ENCODE measurements around the gene ACADL. TPM values are rescaled to one million over a fixed set of nuclear protein-coding genes. Genes with fewer than 3 reads are reported as not detected.
A peak's percentile ranks its signal among the peaks of the same experiment; 100 is the strongest.

Gene ACADL
- total and polyA plus RNA-seq, 2 experiments from 2014 or later, result 0.37 TPM; not detected in 1

DNA sequence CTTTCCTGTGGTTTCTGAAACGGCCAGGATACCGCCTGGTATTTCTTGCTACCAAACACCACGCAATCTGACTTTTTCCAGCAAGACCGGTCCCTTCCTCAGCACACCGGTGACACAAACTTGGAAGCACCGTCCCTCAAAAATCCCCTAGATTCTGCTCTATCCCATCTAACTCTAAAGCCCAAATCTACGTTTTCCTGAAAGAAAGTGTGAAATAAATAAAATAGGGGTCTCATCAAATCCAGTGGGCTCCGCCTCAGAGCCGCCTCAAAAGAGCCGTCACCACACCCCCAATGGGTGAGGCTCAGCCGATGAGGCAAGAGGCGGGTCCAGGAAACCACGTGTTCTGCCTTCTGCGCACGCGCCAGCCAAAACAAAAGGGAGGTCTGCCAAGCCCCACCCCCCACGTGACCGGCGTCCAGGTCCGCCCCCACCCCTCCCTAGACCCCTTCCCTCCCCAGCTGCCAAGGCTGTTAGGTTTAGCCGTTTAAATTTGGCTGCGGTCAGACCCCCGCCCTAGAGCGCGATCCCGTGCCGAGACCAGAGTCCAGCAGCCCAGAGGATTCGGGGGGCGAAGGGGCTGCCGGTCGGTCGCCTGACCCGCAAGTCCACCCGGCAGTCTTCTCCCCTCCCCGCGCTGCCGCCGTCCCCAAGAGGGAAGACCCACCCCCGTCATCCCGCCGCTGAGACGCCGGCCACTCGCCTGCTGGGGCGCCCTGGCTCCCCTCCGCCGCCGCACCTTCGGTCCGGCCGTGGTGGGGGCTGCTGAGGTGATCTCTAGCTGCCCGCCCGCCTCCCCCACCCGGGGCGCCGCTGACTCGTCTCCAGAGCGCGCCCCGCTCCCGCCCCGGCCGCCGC, 54.6 kb downstream of the ACADL start:
- peak overlapping the region; percentile 99 for H3K27ac Mint-ChIP-seq
- no peaks in the 10 kb centered on the region for H3K36me3 Mint-ChIP-seq (ENCODE audit: low read depth)
- Histone ChIP-seq H3K4me3 (peak overlapping the region; percentile 70), H4K20me1 (replicated peaks; ENCODE audit: insufficient read depth) (no peaks in the 10 kb centered on the region), H3K4me2 (peak overlapping the region; percentile 81), H2AFZ (no peak overlapping the region), H3K36me3 (ENCODE audit: insufficient read depth) (no peaks in the 10 kb centered on the region), H3K79me2 (replicated peaks; ENCODE audit: insufficient read depth) (peaks cover 45% of the 10 kb centered on the region), H3K9me2 (ENCODE audit: insufficient read depth) (no peaks in the 10 kb centered on the region), H3K4me1 (ENCODE audit: insufficient read depth) (peaks cover 12% of the 10 kb centered on the region), H3K27ac (ENCODE audit: low read depth) (peak overlapping the region; percentile 96), H3K27me3 (ENCODE audit: insufficient read depth) (no peaks in the 10 kb centered on the region), H3F3A (replicated peaks; ENCODE audit: low read depth) (0 out of 2 replicates have a peak, but pooled peaks cover 4% of the 10 kb centered on the region)
- H3K4me1 Mint-ChIP-seq, result peaks cover 20% of the 10 kb centered on the region
- no peak for TF ChIP-seq EZH2 (IDR thresholded peaks at IDR 0.05; ENCODE audit: low read depth, unreplicated experiment)
- peak; percentile 58 for TF ChIP-seq POLR2AphosphoS5 (IDR thresholded peaks at IDR 0.05; ENCODE audit: low read depth)
- no peak for TF ChIP-seq NANOG (IDR thresholded peaks at IDR 0.05; ENCODE audit: borderline replicate concordance)
- H3K27me3 Mint-ChIP-seq (ENCODE audit: insufficient read depth, low read depth, poor library complexity), result peaks cover 8% of the 10 kb centered on the region
- peak; percentile 97 for DNase-seq (ENCODE audit: low spot score)
- H3K9me3 Mint-ChIP-seq, result no peaks in the 10 kb centered on the region
- peak overlapping the region; percentile 95 for H3K4me3 Mint-ChIP-seq
- ATAC-seq, result peak; percentile 81

DNA sequence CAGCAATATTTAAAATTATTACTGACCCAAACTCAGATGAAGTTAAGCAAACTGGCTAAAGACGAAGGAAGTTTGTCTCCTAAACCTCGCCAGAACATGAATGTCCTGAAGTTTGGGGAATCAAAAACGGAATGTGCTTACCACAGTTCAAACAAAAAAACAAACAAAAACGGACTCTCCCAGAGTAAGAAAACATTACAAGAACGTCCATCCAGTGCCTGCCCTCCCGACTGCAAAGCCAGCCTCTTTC, 55.1 kb downstream of the ACADL start:
- Histone ChIP-seq H3K79me2 (replicated peaks; ENCODE audit: insufficient read depth) (peaks cover 47% of the 10 kb centered on the region), H3K36me3 (ENCODE audit: insufficient read depth) (no peaks in the 10 kb centered on the region), H2AFZ (no peak overlapping the region), H3K27me3 (ENCODE audit: insufficient read depth) (no peaks in the 10 kb centered on the region), H3K4me2 (peak overlapping the region; percentile 81), H3K9me2 (ENCODE audit: insufficient read depth) (no peaks in the 10 kb centered on the region), H3F3A (replicated peaks; ENCODE audit: low read depth) (0 out of 2 replicates have a peak, but pooled peaks cover 4% of the 10 kb centered on the region), H4K20me1 (replicated peaks; ENCODE audit: insufficient read depth) (no peaks in the 10 kb centered on the region), H3K4me1 (ENCODE audit: insufficient read depth) (peaks cover 12% of the 10 kb centered on the region), H3K27ac (ENCODE audit: low read depth) (peak overlapping the region; percentile 96), H3K4me3 (peak overlapping the region; percentile 70)
- H3K4me3 Mint-ChIP-seq, result peak overlapping the region; percentile 95
- ATAC-seq (no peak), DNase-seq (ENCODE audit: low spot score) (no peak)
- H3K36me3 Mint-ChIP-seq (ENCODE audit: low read depth), result no peaks in the 10 kb centered on the region
- H3K27me3 Mint-ChIP-seq (ENCODE audit: insufficient read depth, low read depth, poor library complexity), result peaks cover 8% of the 10 kb centered on the region
- H3K9me3 Mint-ChIP-seq, result no peaks in the 10 kb centered on the region
- peak overlapping the region; percentile 99 for H3K27ac Mint-ChIP-seq
- H3K4me1 Mint-ChIP-seq, result peaks cover 20% of the 10 kb centered on the region
- no peak for TF ChIP-seq REST (IDR thresholded peaks at IDR 0.05; ENCODE audit: unreplicated experiment)
- TF ChIP-seq EZH2 (IDR thresholded peaks at IDR 0.05; ENCODE audit: low read depth, unreplicated experiment), result no peak
- TF ChIP-seq, protein P1, sequence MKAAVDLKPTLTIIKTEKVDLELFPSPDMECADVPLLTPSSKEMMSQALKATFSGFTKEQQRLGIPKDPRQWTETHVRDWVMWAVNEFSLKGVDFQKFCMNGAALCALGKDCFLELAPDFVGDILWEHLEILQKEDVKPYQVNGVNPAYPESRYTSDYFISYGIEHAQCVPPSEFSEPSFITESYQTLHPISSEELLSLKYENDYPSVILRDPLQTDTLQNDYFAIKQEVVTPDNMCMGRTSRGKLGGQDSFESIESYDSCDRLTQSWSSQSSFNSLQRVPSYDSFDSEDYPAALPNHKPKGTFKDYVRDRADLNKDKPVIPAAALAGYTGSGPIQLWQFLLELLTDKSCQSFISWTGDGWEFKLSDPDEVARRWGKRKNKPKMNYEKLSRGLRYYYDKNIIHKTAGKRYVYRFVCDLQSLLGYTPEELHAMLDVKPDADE (IDR thresholded peaks at IDR 0.05), result no peak
- TF ChIP-seq, protein P2, sequence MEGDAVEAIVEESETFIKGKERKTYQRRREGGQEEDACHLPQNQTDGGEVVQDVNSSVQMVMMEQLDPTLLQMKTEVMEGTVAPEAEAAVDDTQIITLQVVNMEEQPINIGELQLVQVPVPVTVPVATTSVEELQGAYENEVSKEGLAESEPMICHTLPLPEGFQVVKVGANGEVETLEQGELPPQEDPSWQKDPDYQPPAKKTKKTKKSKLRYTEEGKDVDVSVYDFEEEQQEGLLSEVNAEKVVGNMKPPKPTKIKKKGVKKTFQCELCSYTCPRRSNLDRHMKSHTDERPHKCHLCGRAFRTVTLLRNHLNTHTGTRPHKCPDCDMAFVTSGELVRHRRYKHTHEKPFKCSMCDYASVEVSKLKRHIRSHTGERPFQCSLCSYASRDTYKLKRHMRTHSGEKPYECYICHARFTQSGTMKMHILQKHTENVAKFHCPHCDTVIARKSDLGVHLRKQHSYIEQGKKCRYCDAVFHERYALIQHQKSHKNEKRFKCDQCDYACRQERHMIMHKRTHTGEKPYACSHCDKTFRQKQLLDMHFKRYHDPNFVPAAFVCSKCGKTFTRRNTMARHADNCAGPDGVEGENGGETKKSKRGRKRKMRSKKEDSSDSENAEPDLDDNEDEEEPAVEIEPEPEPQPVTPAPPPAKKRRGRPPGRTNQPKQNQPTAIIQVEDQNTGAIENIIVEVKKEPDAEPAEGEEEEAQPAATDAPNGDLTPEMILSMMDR (conservative IDR thresholded peaks at IDR 0.05; ENCODE audit: low read depth in 2 of 2), result no peak
- no peak for TF ChIP-seq NANOG (IDR thresholded peaks at IDR 0.05; ENCODE audit: borderline replicate concordance)
- TF ChIP-seq, protein P3, sequence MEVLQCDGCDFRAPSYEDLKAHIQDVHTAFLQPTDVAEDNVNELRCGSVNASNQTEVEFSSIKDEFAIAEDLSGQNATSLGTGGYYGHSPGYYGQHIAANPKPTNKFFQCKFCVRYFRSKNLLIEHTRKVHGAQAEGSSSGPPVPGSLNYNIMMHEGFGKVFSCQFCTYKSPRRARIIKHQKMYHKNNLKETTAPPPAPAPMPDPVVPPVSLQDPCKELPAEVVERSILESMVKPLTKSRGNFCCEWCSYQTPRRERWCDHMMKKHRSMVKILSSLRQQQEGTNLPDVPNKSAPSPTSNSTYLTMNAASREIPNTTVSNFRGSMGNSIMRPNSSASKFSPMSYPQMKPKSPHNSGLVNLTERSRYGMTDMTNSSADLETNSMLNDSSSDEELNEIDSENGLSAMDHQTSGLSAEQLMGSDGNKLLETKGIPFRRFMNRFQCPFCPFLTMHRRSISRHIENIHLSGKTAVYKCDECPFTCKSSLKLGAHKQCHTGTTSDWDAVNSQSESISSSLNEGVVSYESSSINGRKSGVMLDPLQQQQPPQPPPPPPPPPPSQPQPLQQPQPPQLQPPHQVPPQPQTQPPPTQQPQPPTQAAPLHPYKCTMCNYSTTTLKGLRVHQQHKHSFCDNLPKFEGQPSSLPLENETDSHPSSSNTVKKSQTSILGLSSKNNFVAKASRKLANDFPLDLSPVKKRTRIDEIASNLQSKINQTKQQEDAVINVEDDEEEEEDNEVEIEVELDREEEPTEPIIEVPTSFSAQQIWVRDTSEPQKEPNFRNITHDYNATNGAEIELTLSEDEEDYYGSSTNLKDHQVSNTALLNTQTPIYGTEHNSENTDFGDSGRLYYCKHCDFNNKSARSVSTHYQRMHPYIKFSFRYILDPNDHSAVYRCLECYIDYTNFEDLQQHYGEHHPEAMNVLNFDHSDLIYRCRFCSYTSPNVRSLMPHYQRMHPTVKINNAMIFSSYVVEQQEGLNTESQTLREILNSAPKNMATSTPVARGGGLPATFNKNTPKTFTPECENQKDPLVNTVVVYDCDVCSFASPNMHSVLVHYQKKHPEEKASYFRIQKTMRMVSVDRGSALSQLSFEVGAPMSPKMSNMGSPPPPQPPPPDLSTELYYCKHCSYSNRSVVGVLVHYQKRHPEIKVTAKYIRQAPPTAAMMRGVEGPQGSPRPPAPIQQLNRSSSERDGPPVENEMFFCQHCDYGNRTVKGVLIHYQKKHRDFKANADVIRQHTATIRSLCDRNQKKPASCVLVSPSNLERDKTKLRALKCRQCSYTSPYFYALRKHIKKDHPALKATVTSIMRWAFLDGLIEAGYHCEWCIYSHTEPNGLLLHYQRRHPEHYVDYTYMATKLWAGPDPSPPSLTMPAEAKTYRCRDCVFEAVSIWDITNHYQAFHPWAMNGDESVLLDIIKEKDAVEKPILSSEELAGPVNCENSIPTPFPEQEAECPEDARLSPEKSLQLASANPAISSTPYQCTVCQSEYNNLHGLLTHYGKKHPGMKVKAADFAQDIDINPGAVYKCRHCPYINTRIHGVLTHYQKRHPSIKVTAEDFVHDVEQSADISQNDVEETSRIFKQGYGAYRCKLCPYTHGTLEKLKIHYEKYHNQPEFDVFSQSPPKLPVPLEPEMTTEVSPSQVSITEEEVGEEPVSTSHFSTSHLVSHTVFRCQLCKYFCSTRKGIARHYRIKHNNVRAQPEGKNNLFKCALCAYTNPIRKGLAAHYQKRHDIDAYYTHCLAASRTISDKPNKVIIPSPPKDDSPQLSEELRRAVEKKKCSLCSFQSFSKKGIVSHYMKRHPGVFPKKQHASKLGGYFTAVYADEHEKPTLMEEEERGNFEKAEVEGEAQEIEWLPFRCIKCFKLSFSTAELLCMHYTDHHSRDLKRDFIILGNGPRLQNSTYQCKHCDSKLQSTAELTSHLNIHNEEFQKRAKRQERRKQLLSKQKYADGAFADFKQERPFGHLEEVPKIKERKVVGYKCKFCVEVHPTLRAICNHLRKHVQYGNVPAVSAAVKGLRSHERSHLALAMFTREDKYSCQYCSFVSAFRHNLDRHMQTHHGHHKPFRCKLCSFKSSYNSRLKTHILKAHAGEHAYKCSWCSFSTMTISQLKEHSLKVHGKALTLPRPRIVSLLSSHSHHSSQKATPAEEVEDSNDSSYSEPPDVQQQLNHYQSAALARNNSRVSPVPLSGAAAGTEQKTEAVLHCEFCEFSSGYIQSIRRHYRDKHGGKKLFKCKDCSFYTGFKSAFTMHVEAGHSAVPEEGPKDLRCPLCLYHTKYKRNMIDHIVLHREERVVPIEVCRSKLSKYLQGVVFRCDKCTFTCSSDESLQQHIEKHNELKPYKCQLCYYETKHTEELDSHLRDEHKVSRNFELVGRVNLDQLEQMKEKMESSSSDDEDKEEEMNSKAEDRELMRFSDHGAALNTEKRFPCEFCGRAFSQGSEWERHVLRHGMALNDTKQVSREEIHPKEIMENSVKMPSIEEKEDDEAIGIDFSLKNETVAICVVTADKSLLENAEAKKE (CRISPR knock-in tag; IDR thresholded peaks at IDR 0.05), result no peak
- no peak for TF ChIP-seq POLR2AphosphoS5 (IDR thresholded peaks at IDR 0.05; ENCODE audit: low read depth)
